Tibial artery (tissue), 4 donors: ENCODE results near the gene PCED1B.
A peak's percentile ranks its signal among the peaks of the same experiment; 100 is the strongest.

Experiments used
- DNase-seq, 2 donors: peaks; one replicate each; pipeline ENCODE4 v3.0.0-alpha.2; 2019
- H3K27ac ChIP-seq, 2 donors: fragments of 200-600 bp; sonication (generic) in 1 of 2; 1 replicate in 1 of 2; 2 replicates in 1 of 2; pipeline ENCODE4 v1.5.1; 2018 to 2019; ENCODE audit warnings: mild to moderate bottlenecking in 1 of 2
- H3K27me3 ChIP-seq, 2 donors: fragments of 200-600 bp; sonication (generic) in 1 of 2; one replicate each; pipeline versions ENCODE4 v1.5.1 to v1.6.0; 2016 to 2019
- H3K36me3 ChIP-seq, 3 donors: fragments of 200-600 bp; sonication (generic) in 2 of 3; one replicate each; pipeline ENCODE4 v1.5.1; 2016 to 2019; ENCODE audit warnings: mild to moderate bottlenecking in 2 of 3
- H3K4me1 ChIP-seq, 4 donors: fragments of 200-600 bp; sonication (generic) in 2 of 4; 1 replicate in 3 of 4; 2 replicates in 1 of 4; pipeline ENCODE4 v1.5.1; 2016 to 2019
- H3K4me3 ChIP-seq, 2 donors: fragments of 200-600 bp; sonication (generic) in 1 of 2; 1 replicate in 1 of 2; 2 replicates in 1 of 2; pipeline ENCODE4 v1.5.1; 2018 to 2019; ENCODE audit warnings: mild to moderate bottlenecking in 2 of 2
- H3K9me3 ChIP-seq, 3 donors: fragments of 200-600 bp; sonication (generic) in 1 of 3; one replicate each; pipeline ENCODE4 v1.5.1; 2016 to 2019
- CTCF ChIP-seq, 2 experiments: fragments of 200-600 bp in 1 of 2; fragments of 450-650 bp in 1 of 2; IDR thresholded peaks; one replicate each; pipeline ENCODE4 v1.5.1; 2017 to 2019; ENCODE audit warnings: antibody characterized with exemption in 2 of 2, mild to moderate bottlenecking in 1 of 2, moderate library complexity in 1 of 2
- intact Hi-C: fragments of 100-400 bp; cut with DNase I; formaldehyde crosslinking; loops from one replicate; pipeline ENCODE4 v1.15.0; 2023; ENCODE audit warnings: low total_unique reads

Gene PCED1B

GRCh38 chr12:47080725-47081502 lies 1.5 kb downstream of the PCED1B start:
- DNase-seq, result peak; percentile 81 to 82
- intact Hi-C loops, result no loop called here
- H3K36me3 ChIP-seq, result no peaks in the 10 kb centered on the region
- no peaks in the 10 kb centered on the region for H3K27me3 ChIP-seq
- H3K9me3 ChIP-seq, result no peaks in the 10 kb centered on the region
- peak overlapping the region; percentile 97 to 98 for H3K27ac ChIP-seq
- no peak for TF ChIP-seq CTCF (IDR thresholded peaks at IDR 0.05)
- peaks cover 0 to 66% (median 24%) of the 10 kb centered on the region in 4 donors for H3K4me1 ChIP-seq
- peak overlapping the region; percentile 70 to 84 for H3K4me3 ChIP-seq

GRCh38 chr12:47082283-47082682 lies 2.9 kb downstream of the PCED1B start:
- intact Hi-C loops, result no loop called here
- no peak for TF ChIP-seq CTCF (IDR thresholded peaks at IDR 0.05)

GRCh38 chr12:47082796-47083621 lies 3.6 kb downstream of the PCED1B start:
- H3K4me1 ChIP-seq, result peaks cover 0 to 73% (median 22%) of the 10 kb centered on the region in 4 donors
- H3K27ac ChIP-seq, result peak overlapping the region; percentile 97 to 98

More at GRCh38 chr12:47082283-47082682, 2.9 kb downstream of the PCED1B start:
- peaks cover 0 to 70% (median 22%) of the 10 kb centered on the region in 4 donors for H3K4me1 ChIP-seq
- no peaks in the 10 kb centered on the region for H3K36me3 ChIP-seq
- H3K27ac ChIP-seq, result peak overlapping the region; percentile 97 to 98
- H3K9me3 ChIP-seq, result no peaks in the 10 kb centered on the region
- H3K4me3 ChIP-seq, result no peak overlapping the region
- DNase-seq, result no peak
- H3K27me3 ChIP-seq, result no peaks in the 10 kb centered on the region

GRCh38 chr12:47084172-47084571 lies 4.8 kb downstream of the PCED1B start:
- H3K36me3 ChIP-seq, result no peaks in the 10 kb centered on the region
- no peak overlapping the region for H3K4me3 ChIP-seq
- intact Hi-C loops, result no loop called here
- no peaks in the 10 kb centered on the region for H3K27me3 ChIP-seq
- H3K27ac ChIP-seq, result peak overlapping the region; percentile 40 to 66
- no peak for DNase-seq
- H3K9me3 ChIP-seq, result no peaks in the 10 kb centered on the region
- peaks cover 0 to 84% (median 28%) of the 10 kb centered on the region in 4 donors for H3K4me1 ChIP-seq
- no peak for TF ChIP-seq CTCF (IDR thresholded peaks at IDR 0.05)

More at GRCh38 chr12:47082796-47083621, 3.6 kb downstream of the PCED1B start:
- Histone ChIP-seq H3K4me3 (no peak overlapping the region), H3K36me3 (no peaks in the 10 kb centered on the region), H3K27me3 (no peaks in the 10 kb centered on the region), H3K9me3 (no peaks in the 10 kb centered on the region)
- no peak for TF ChIP-seq CTCF (IDR thresholded peaks at IDR 0.05)
- no peak for DNase-seq
- intact Hi-C loops, result no loop called here

- Histone ChIP-seq H3K9me3 (no peaks in the 10 kb centered on the region), H3K4me1 (peaks cover 0 to 84% (median 28%) of the 10 kb centered on the region in 4 donors), H3K27me3 (no peaks in the 10 kb centered on the region), H3K36me3 (no peaks in the 10 kb centered on the region), H3K27ac (peak overlapping the region; percentile 40 to 66), H3K4me3 (no peak overlapping the region)
- DNase-seq, result no peak
- no peak for TF ChIP-seq CTCF (IDR thresholded peaks at IDR 0.05)
- intact Hi-C loops, result no loop called here
Measured at GRCh38 chr12:47085815-47086252, 6.4 kb downstream of the PCED1B start.
